C4-2B (cell line): ENCODE data around the gene SLC25A21.

Source experiments
- CTCF ChIP-seq: fragments of 450-650 bp; conservative IDR thresholded peaks from 2 replicates; pipeline ENCODE4 v1.5.1; 2017; ENCODE audit warnings: mild to moderate bottlenecking
- ZFX ChIP-seq: fragments of 450-650 bp; IDR thresholded peaks from 2 replicates; pipeline ENCODE4 v1.6.1; 2017

GRCh38 chr14:36652542-36653201 lies 519.7 kb downstream of the SLC25A21 start:
- TF ChIP-seq CTCF (no peak), ZFX (no peak)
